ENCODE measurements around the gene ACSF3.
A peak's percentile ranks its signal among the peaks of the same experiment; 100 is the strongest.

Gene ACSF3

GRCh38 chr16:89168381-89169189 is 74.9 kb downstream of the ACSF3 start:
- no peak for FAIRE-seq
- DNase-seq (ENCODE audit: extremely low spot score, insufficient read length, low read depth), result no peak

DNA sequence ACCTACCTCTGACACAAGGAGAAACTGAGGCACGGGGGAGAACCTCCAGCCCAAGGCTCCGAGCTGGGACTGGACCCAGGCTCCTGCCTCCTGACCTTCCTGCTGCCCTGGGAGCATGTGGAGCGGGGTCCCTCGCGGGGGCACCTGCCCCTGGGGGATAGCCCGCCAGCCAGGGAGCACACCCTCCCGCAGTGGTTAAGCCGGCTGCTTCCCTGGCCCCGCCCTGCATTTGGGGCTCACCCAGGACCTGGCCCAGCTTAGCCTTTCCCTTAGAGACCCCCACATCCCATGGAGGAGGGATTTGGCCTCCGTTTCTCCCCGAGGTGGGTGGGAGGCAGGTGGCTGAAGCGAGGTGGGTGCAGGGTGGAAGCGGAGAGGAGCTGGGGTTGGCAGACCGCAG is 76.1 kb downstream of the ACSF3 start:
- FAIRE-seq (no peak), DNase-seq (ENCODE audit: extremely low spot score, insufficient read length, low read depth) (no peak)

GRCh38 chr16:89170346-89171215 is 76.9 kb downstream of the ACSF3 start:
- DNase-seq (ENCODE audit: extremely low spot score, insufficient read length, low read depth) (no peak), FAIRE-seq (no peak)

GRCh38 chr16:89171216-89172170 is 77.8 kb downstream of the ACSF3 start, which contains the start of gene CDH15:
TSS of gene CDH15 (plus strand) at chr16:89171748. CDS start at chr16:89171832, 84 bp downstream.
- peak; percentile 94 for DNase-seq (ENCODE audit: extremely low spot score, insufficient read length, low read depth)
- FAIRE-seq, result peak; percentile 96

GRCh38 chr16:89172171-89172527 is 78.5 kb downstream of the ACSF3 start:
- DNase-seq (ENCODE audit: extremely low spot score, insufficient read length, low read depth), result no peak
- no peak for FAIRE-seq

DNA sequence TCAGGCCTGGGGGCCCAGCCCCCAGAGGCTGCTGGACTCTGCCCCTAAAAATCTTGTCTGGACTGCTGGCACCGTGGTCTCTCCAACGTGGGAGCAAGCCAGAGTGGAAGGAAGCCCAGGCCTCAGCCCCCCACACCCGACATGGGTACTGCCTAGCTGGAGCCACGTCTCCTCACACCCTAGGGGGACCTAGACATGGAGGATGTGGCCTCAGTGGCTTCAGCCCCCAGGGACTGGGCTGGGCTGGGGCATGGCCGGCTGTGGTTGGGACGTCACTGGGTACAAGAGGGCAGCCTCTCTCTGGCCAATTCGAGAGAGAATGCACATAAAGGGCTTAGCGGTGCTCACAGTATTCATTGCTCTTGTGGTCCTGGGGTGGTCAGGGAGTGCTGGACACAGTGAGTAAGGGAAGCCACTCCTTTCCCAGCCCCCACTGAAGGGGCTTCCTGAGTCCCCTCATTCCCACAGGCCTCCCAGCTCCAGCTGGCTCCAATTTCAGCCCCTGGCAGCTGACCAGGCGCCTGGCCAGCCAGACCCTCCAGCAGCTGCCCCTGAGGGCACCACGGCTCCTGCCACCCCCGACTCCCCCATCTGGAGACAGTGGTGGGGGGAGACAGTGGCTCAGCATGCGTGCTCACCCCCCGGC is 79.0 kb downstream of the ACSF3 start:
- no peak for DNase-seq (ENCODE audit: extremely low spot score, insufficient read length, low read depth)
- no peak for FAIRE-seq

DNA sequence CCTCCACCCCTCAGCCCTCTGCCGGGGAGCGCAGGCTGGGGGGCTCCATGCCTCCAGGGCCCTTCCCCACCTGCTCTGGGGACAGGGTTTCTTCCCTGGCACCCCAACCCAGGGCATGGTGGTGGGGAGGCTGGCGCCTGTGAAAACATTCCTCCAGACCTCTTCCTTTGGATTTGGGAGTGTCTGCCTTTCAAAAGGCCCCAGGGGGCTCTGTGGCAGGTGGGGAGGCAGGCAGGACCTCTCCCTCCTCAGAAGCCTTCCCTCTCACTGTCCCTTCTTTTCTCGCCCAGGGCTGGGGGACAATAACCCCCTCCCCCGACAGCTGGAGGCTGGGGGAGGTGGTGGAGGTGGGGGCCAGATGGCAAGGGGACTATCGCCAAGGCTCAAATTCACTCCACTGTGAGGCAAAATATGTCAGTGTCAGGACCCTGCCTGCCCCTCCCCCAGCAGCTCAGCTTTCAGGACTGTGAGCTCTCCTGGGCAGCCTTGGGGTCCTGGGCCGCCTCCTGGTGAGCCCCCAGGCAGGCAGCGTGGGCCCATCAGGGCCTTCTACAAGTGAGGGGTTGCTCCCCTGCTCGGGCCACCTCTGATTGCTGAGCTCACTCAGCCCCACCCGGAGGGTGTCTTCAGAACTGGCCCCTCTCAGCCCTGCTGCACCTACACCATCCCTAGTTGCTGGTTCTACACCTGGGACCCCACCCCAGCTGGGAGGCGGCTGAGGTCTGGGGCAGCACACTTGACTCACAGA is 79.7 kb downstream of the ACSF3 start:
- no peak for FAIRE-seq

DNA sequence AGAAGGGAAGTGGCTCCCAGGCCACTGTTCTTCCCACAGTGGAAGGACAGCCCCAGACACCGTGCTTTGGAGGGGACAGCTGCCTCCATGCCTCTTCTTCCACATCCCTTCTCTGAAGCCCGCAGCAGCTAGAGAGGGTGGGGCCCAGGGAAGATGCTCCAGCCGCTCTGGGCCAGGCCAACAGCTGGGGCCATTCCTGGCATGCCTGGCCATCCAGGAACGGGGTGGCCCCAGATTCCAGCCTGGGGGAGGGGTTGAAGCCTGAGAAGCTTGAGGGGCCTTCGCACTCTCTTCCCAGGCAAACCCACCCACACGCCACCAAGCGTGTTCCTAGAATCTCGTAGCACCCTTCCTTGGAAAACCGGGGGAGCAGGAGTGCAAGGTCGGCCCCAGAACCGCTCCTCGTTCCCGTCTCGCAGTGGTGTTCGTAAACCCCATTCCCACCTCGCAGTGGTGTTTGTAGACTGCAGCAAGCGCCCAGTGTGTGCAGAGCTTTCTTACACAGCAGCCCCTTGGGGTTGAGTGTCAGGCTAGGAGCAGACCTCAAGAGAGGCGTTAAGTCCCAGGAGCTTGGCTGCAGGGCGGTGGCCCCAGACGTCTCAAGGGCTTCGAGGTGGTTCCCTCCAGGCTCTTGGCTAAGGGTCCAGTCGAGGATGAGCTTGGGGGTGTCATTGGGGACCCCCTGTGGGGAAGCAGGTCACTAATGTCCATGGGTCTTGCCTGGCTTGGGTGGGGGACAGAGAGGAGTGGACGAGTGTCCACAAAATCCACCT is 80.6 kb downstream of the ACSF3 start:
- no peak for DNase-seq (ENCODE audit: extremely low spot score, insufficient read length, low read depth)
- FAIRE-seq, result no peak

More for the DNA sequence above, 79.7 kb downstream of the ACSF3 start:
- no peak for DNase-seq (ENCODE audit: extremely low spot score, insufficient read length, low read depth)

DNA sequence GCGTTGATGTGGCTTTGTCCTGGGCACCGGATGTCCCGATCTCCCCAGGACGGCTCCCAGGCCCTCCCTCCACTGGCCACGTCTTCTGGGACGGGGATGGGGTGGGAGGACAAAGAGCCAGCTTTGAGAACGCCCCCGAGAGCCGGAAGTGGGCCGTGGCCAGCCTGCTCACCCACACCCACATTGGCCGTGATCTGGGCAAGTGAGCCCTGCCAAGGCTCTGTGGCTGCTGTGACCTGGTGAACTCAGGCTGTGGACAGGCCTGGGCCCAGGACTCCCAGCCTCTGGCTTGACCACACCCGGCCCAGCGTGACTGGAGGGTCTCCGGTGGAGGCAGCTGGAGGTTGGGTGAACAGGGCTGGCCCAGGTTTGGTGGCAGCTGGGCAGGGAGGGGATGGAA is 81.2 kb downstream of the ACSF3 start:
- DNase-seq (ENCODE audit: extremely low spot score, insufficient read length, low read depth), result no peak

DNA sequence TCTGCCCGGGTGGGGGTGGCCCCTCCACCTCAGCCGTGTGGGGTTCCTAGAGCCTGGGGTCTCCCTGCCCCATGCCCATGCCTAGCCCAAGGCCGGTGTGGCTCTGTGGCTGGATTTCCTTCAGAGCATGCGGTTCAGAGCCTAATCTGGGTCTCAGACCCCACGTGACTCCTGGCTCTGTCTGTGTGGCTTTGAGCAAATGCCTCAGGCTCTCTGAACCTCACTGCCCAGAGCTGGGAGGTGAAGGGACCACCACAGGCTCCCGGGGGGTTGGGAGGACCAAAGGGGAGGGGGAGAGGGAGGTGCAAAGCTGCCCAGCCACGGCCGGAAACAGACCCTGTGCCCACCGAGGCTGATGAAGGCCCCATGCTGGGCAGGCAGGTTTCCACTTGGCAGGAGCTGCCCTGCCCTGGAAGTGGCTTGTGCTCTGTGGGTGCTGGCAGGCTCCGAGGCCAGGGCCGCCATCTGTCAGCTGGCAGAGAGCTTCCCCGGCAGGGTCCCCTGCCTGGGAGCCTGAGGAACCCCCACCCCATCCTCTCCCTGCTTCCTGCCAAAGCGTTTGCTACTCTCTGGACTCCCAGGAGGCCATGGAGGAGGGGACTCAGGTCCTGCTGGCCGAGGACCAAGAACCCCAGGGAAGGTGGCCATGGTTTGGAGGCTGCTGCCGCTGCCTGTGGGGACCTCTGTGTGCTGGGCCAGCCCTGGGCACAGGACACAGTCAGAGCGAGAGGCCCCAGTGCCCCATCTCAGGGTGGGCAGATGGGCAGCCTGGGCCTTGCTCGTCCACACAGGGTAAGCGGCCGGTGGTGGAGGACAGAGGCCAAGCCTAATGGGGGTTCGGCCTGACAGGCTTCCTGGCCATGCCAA is 81.9 kb downstream of the ACSF3 start:
- no peak for FAIRE-seq
- DNase-seq (ENCODE audit: extremely low spot score, insufficient read length, low read depth), result no peak

More for the DNA sequence above, 81.2 kb downstream of the ACSF3 start:
- no peak for FAIRE-seq

DNA sequence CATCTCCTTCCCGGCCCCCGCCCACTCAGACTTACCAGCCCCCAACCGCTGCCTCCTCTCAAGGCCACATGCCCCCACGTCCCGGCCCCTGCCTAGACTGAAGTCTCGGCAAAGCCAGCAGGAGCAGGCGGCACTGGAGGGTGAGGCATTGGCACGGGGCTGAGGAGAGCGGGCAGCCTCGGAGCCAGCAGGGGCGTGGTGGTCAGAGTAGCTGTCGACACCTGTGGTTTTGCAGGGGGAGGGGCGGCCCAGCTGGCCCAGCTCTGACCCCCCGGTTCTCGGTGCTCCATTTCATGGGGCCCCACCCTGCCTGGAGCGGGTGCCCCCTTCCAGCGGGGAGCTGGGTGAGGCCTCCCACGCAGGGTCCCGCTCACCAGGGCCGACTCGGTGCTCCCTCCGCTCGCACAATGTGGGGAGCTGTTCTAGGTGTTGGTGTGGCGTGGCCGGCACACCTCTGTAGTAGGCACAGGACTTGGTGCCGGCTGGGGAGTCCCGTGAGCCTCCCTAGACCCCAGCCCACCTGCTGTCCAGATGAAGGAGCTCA is 82.6 kb downstream of the ACSF3 start:
- DNase-seq (ENCODE audit: extremely low spot score, insufficient read length, low read depth), result no peak
- no peak for FAIRE-seq

DNA sequence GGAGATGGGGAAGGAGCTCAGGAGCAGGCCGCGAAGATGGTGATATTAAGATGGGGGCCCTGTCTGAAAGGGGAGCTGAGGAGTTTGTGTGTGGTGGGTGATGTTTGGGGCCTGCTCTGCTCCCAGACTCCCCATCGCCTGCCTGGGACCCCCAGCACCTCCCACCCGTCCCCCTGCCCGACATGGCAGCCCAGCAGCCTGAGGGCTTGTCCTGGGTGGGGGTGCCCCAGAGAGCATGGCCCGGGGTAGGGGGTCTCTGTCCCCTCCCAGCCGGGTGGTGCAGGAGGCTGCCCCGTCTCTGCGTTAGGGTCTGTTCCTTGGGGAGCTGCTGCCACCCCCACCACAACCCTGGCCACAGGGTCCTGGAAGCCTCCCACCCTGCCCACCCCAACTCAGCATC is 83.1 kb downstream of the ACSF3 start:
- DNase-seq (ENCODE audit: extremely low spot score, insufficient read length, low read depth) (no peak), FAIRE-seq (no peak)

- DNase-seq (ENCODE audit: extremely low spot score, insufficient read length, low read depth) (no peak), FAIRE-seq (no peak)
Measured at GRCh38 chr16:89177501-89177900, 83.8 kb downstream of the ACSF3 start.

- no peak for FAIRE-seq
- no peak for DNase-seq (ENCODE audit: extremely low spot score, insufficient read length, low read depth)
Measured at GRCh38 chr16:89178453-89179147, 84.9 kb downstream of the ACSF3 start.

- FAIRE-seq (no peak), DNase-seq (ENCODE audit: extremely low spot score, insufficient read length, low read depth) (no peak)
Measured at GRCh38 chr16:89179148-89179484, 85.5 kb downstream of the ACSF3 start.

GRCh38 chr16:89179656-89180315 is 86.1 kb downstream of the ACSF3 start:
- no peak for FAIRE-seq
- no peak for DNase-seq (ENCODE audit: extremely low spot score, insufficient read length, low read depth)
